ENCODE data around the gene CAPZA1.

GRCh38 chr1:112686417-112686816 is 66.8 kb downstream of the CAPZA1 start:
- TF ChIP-seq, protein P1, sequence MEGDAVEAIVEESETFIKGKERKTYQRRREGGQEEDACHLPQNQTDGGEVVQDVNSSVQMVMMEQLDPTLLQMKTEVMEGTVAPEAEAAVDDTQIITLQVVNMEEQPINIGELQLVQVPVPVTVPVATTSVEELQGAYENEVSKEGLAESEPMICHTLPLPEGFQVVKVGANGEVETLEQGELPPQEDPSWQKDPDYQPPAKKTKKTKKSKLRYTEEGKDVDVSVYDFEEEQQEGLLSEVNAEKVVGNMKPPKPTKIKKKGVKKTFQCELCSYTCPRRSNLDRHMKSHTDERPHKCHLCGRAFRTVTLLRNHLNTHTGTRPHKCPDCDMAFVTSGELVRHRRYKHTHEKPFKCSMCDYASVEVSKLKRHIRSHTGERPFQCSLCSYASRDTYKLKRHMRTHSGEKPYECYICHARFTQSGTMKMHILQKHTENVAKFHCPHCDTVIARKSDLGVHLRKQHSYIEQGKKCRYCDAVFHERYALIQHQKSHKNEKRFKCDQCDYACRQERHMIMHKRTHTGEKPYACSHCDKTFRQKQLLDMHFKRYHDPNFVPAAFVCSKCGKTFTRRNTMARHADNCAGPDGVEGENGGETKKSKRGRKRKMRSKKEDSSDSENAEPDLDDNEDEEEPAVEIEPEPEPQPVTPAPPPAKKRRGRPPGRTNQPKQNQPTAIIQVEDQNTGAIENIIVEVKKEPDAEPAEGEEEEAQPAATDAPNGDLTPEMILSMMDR (IDR thresholded peaks at IDR 0.05), result no peak
- TF ChIP-seq POLR2A (IDR thresholded peaks at IDR 0.05), result no peak

Measured in Peyer's patch (tissue), 4 donors.